ENCODE measurements around the gene HSPA12B.
A peak's percentile ranks its signal among the peaks of the same experiment; 100 is the strongest.

HSPA12B gene, protein sequence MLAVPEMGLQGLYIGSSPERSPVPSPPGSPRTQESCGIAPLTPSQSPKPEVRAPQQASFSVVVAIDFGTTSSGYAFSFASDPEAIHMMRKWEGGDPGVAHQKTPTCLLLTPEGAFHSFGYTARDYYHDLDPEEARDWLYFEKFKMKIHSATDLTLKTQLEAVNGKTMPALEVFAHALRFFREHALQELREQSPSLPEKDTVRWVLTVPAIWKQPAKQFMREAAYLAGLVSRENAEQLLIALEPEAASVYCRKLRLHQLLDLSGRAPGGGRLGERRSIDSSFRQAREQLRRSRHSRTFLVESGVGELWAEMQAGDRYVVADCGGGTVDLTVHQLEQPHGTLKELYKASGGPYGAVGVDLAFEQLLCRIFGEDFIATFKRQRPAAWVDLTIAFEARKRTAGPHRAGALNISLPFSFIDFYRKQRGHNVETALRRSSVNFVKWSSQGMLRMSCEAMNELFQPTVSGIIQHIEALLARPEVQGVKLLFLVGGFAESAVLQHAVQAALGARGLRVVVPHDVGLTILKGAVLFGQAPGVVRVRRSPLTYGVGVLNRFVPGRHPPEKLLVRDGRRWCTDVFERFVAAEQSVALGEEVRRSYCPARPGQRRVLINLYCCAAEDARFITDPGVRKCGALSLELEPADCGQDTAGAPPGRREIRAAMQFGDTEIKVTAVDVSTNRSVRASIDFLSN

DNA sequence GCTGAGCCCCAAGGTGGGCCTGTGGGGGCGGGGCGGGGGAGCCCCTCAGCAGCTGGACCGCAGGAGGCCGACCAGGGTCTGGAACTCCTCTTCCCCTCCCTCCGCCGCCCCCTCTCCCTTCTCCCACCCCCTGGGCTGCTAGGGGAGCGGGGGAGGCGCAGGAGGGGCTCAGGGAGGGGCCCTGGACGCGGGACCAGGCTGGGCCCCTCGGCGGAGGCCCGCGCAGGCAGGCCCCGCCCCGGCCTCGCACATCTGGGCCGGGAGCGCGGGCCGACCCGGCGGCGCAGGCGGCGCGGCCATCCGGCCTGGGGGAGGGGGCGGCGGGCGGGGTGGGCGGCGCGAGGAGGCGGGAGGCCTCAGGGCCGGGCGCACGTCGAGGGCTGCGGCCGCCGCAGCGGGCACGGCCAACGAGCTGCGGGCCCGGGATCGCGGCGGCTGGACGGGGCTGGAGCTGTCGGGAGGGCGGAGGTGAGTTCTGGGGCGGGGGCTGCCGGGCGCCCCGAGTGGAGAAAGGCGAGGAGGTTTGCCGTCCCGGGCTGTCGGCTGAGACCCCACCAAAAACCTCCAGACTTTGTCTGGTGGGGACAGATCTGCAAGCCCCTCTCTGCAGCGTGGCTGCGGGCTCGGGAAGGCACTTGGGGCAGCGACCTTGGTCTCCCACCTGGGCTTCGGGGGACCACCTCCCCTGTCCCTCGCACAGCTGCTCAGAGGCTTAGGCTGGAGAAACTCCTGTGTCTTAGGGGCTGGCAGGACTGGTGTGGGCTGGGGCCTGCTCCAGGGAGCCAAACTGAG, at the start of gene HSPA12B:
Gene HSPA12B (plus strand): TSS at position 359 of the 792 bp plus-strand sequence. CDS start 5,990 bp downstream, outside the sequence.
- Histone ChIP-seq H3K9ac (ENCODE audit: low read length) (no peak within 1 kb of the TSS), H3K4me1 (ENCODE audit: control insufficient read depth, low read depth, low read length) (peaks cover 5% of the 10 kb centered on the region), H3K4me3 (ENCODE audit: low read length) (peak within 1 kb of the TSS; percentile 42), H3K27me3 (ENCODE audit: control insufficient read depth, insufficient read depth, low read length) (peaks cover 29% of the 10 kb centered on the region), H3K27ac (ENCODE audit: low read length) (no peak within 1 kb of the TSS), H3K9me3 (ENCODE audit: control insufficient read depth, low read depth, low read length) (no peaks in the 10 kb centered on the region), H3K36me3 (ENCODE audit: control insufficient read depth, low read depth, low read length) (no peaks in the 10 kb centered on the region)

DNA sequence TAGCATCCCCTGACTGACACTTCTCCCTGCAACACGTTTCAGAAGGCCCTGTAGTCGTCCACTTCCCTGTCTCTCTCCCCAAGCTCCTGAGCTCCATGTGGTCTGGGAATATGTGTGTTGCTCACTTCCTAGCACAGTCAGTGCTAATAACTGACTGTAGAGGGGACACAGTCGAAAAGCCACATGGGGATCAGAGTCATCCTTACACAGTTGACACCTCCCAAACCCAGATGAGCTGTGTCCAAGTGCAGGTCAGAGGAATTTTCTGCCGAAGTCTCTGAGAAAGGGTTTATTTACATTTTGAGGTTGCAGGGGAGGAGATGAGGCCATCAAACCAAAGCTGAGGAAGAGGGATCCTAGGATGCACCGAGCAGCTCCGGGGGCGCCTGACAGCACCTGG, 47.1 kb upstream of the HSPA12B start:
- Histone ChIP-seq H3K27ac (ENCODE audit: low read length) (no peak overlapping the region), H3K9me3 (ENCODE audit: control insufficient read depth, low read depth, low read length) (no peaks in the 10 kb centered on the region), H3K27me3 (ENCODE audit: control insufficient read depth, insufficient read depth, low read length) (peaks cover 28% of the 10 kb centered on the region), H3K4me1 (ENCODE audit: control insufficient read depth, low read depth, low read length) (peaks cover 13% of the 10 kb centered on the region), H3K4me3 (ENCODE audit: low read length) (no peak overlapping the region), H3K9ac (ENCODE audit: low read length) (no peak overlapping the region), H3K36me3 (ENCODE audit: control insufficient read depth, low read depth, low read length) (no peaks in the 10 kb centered on the region)

DNA sequence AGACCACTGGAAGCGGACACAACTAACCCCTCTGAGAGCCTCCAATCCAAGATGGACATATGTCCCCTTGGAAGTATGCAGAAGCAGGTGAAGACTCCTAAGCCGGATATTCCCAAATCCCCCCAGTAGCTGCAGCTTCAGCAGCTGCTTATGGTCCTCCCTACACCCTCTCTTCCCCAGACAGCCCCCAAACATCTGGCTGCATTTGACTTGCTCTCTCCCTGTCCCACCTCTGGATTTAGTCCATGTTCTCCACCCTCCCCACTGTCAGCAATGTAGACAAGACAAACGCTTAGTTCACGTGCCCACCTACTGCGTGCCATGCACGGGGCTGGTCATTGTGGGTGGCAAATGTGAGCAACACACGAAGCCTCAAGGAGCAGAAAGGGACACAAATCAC, 46.1 kb upstream of the HSPA12B start:
- H3K36me3 ChIP-seq (ENCODE audit: control insufficient read depth, low read depth, low read length) = no peaks in the 10 kb centered on the region
- peaks cover 13% of the 10 kb centered on the region for H3K4me1 ChIP-seq (ENCODE audit: control insufficient read depth, low read depth, low read length)
- peaks cover 23% of the 10 kb centered on the region for H3K27me3 ChIP-seq (ENCODE audit: control insufficient read depth, insufficient read depth, low read length)
- no peak overlapping the region for H3K27ac ChIP-seq (ENCODE audit: low read length)
- H3K9ac ChIP-seq (ENCODE audit: low read length) = no peak overlapping the region
- H3K4me3 ChIP-seq (ENCODE audit: low read length) = no peak overlapping the region
- no peaks in the 10 kb centered on the region for H3K9me3 ChIP-seq (ENCODE audit: control insufficient read depth, low read depth, low read length)

DNA sequence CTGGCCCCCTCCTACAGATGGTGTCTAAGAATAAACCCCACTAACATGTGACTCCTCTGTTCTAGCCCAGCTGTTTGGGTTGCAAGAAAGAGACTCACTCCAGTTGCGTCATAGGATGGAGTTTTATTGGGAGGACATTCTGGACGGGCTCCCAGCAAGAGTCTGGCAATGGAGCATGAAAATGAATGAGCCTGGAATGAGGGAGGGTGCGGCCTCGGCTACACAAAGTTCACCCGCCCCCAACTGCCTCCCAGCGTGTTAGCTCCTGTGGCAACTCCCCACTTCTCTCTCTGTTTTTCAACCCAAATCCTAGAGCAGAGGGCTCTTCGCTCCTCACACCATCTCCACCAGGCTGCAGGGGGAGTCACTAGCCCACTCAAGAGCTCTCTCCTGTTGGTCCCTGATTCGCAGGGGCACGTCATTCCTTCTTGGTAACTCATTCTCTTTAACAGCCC, 45.6 kb upstream of the HSPA12B start:
- no peak overlapping the region for H3K4me3 ChIP-seq (ENCODE audit: low read length)
- H3K4me1 ChIP-seq (ENCODE audit: control insufficient read depth, low read depth, low read length) = peaks cover 13% of the 10 kb centered on the region
- H3K9ac ChIP-seq (ENCODE audit: low read length) = no peak overlapping the region
- no peaks in the 10 kb centered on the region for H3K36me3 ChIP-seq (ENCODE audit: control insufficient read depth, low read depth, low read length)
- H3K27me3 ChIP-seq (ENCODE audit: control insufficient read depth, insufficient read depth, low read length) = peaks cover 20% of the 10 kb centered on the region
- H3K9me3 ChIP-seq (ENCODE audit: control insufficient read depth, low read depth, low read length) = no peaks in the 10 kb centered on the region
- no peak overlapping the region for H3K27ac ChIP-seq (ENCODE audit: low read length)

DNA sequence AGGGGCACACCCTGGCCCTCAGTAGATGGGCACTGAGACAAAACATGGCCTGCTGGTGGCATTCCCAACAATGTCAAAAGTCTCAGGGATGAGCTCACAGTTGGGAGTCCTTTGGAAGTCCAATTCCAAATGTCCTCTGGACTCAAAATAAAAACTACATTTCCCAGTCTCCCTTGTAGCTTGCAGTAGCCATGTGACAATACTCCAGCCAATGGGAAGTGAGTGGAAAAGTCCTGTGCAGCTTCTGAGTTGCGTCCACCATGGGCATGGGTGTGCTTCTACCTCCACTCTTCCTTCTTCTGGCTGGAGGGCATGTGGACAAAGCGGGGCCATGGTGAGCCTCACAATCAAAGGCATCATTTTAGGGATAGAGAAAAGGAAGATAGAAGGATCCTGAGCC, 44.8 kb upstream of the HSPA12B start:
- H3K9ac ChIP-seq (ENCODE audit: low read length) = no peak overlapping the region
- peaks cover 13% of the 10 kb centered on the region for H3K4me1 ChIP-seq (ENCODE audit: control insufficient read depth, low read depth, low read length)
- H3K4me3 ChIP-seq (ENCODE audit: low read length) = no peak overlapping the region
- peaks cover 14% of the 10 kb centered on the region for H3K27me3 ChIP-seq (ENCODE audit: control insufficient read depth, insufficient read depth, low read length)
- no peaks in the 10 kb centered on the region for H3K9me3 ChIP-seq (ENCODE audit: control insufficient read depth, low read depth, low read length)
- H3K27ac ChIP-seq (ENCODE audit: low read length) = no peak overlapping the region
- H3K36me3 ChIP-seq (ENCODE audit: control insufficient read depth, low read depth, low read length) = no peaks in the 10 kb centered on the region

DNA sequence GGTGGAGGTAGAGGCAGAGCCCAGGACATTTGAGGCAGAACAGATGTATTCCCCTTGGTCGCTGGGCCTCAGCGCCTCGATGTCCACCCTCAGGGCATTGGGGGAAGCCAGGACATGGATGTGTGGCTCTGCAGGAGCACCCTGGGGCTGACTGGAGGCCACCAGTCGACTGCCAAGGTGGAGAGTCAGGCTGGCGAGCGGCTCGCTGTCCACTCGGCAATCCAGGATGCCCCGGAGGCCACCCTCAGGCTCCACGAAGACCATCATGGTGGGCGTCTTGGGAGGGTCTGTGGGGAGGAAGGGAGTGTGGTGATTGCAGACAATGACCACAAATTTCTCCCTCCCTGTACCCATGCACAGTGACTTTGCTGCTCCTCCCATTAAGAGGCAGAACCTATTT, 42.5 kb upstream of the HSPA12B start:
- no peak overlapping the region for H3K9ac ChIP-seq (ENCODE audit: low read length)
- H3K9me3 ChIP-seq (ENCODE audit: control insufficient read depth, low read depth, low read length) = no peaks in the 10 kb centered on the region
- H3K4me3 ChIP-seq (ENCODE audit: low read length) = no peak overlapping the region
- no peak overlapping the region for H3K27ac ChIP-seq (ENCODE audit: low read length)
- no peaks in the 10 kb centered on the region for H3K36me3 ChIP-seq (ENCODE audit: control insufficient read depth, low read depth, low read length)
- peaks cover 5% of the 10 kb centered on the region for H3K27me3 ChIP-seq (ENCODE audit: control insufficient read depth, insufficient read depth, low read length)
- peaks cover 5% of the 10 kb centered on the region for H3K4me1 ChIP-seq (ENCODE audit: control insufficient read depth, low read depth, low read length)

DNA sequence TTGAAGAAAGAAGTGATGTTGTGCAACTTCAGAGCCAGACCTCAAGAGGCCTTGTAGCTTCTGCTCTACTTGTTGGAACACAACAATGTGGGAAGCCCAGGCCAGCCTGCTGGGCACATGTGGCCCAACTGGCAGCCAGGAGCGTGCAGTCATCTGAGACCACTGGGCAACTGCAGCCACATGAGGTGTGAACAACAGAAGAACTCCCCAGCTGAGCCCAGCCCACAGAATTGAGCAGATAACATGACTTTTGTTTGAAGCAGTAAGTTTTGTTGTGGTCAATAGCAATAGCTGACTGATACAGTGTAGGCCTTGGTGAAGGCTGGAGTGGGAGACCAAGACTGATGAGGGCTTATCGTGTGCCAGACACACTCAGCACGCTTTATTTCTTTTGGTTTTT, 42.1 kb upstream of the HSPA12B start:
- Histone ChIP-seq H3K9ac (ENCODE audit: low read length) (no peak overlapping the region), H3K9me3 (ENCODE audit: control insufficient read depth, low read depth, low read length) (no peaks in the 10 kb centered on the region), H3K4me1 (ENCODE audit: control insufficient read depth, low read depth, low read length) (peaks cover under 1% of the 10 kb centered on the region), H3K27ac (ENCODE audit: low read length) (no peak overlapping the region), H3K36me3 (ENCODE audit: control insufficient read depth, low read depth, low read length) (no peaks in the 10 kb centered on the region), H3K27me3 (ENCODE audit: control insufficient read depth, insufficient read depth, low read length) (peaks cover under 1% of the 10 kb centered on the region), H3K4me3 (ENCODE audit: low read length) (no peak overlapping the region)

DNA sequence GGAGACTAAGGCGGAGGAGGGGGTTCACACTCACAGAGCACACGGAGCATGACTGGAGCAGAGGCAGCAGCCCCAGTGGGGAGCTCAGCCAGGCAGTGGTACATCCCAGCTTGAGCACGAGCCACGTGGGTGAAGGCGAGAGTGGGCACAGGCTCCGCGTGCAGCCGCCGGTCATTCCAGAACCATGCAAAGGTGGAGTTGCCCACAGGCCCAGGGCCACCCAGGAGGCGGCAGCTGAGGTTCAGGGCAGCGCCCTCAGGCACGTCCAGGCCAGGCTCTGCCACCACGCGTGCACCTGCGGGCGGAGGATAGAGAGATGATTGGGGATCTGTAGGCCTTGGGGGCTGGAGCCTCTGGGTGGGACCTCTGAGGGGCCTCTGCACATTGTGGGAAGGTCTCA, 41.2 kb upstream of the HSPA12B start:
- Histone ChIP-seq H3K36me3 (ENCODE audit: control insufficient read depth, low read depth, low read length) (no peaks in the 10 kb centered on the region), H3K9me3 (ENCODE audit: control insufficient read depth, low read depth, low read length) (no peaks in the 10 kb centered on the region), H3K4me1 (ENCODE audit: control insufficient read depth, low read depth, low read length) (no peaks in the 10 kb centered on the region), H3K27ac (ENCODE audit: low read length) (no peak overlapping the region), H3K4me3 (ENCODE audit: low read length) (no peak overlapping the region), H3K9ac (ENCODE audit: low read length) (no peak overlapping the region), H3K27me3 (ENCODE audit: control insufficient read depth, insufficient read depth, low read length) (no peaks in the 10 kb centered on the region)

DNA sequence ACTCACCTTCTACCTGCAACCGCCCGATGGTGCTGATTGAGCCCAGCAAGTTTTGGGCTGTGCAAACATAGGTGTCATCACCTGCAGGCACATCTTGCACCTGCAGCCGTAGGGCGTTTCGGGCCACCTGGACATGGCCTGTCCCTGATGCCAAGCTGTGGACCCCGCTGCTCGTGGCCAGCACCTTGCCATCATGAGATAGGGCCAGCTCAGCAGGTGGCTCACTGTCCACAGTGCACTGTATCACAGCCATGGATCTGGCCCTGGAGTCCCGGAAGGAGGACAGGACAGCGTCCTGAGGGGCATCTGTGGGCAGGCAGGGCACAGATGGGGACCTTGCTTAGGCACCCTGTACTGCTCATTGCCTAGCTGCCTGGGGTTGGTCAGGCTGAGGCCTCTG, 40.6 kb upstream of the HSPA12B start:
- no peak overlapping the region for H3K27ac ChIP-seq (ENCODE audit: low read length)
- no peak overlapping the region for H3K4me3 ChIP-seq (ENCODE audit: low read length)
- no peaks in the 10 kb centered on the region for H3K4me1 ChIP-seq (ENCODE audit: control insufficient read depth, low read depth, low read length)
- H3K9me3 ChIP-seq (ENCODE audit: control insufficient read depth, low read depth, low read length) = no peaks in the 10 kb centered on the region
- H3K36me3 ChIP-seq (ENCODE audit: control insufficient read depth, low read depth, low read length) = no peaks in the 10 kb centered on the region
- H3K27me3 ChIP-seq (ENCODE audit: control insufficient read depth, insufficient read depth, low read length) = no peaks in the 10 kb centered on the region
- H3K9ac ChIP-seq (ENCODE audit: low read length) = no peak overlapping the region

DNA sequence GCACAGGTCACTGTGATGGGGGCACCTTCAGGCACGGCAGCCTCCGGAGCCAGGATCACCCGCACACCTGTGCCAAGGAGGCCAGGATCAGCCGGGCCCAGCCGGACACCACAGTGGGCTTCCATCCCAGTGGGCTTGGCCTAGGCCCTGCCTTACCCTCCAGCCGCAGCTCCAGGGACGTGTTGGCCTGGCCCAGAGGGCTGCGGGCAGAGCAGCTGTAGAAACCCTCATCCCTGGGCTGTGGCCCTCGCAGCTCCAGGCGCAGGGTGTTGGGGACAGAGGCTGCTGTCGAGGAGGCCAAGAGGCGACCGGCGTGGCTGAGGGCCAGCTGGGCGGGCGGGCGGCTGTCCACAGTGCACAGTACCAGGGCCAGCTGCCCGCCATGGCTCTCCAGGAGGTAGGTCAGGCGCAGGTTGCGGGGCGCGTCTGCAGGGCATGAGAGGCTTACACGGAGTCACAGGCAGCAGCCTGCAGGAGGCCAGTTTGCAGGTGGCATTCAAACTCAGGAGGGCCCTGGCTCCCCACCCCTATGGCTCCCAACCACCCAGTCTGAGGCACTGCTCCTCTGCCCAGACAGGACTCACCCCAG, 39.7 kb upstream of the HSPA12B start:
- H3K36me3 ChIP-seq (ENCODE audit: control insufficient read depth, low read depth, low read length) = no peaks in the 10 kb centered on the region
- H3K4me1 ChIP-seq (ENCODE audit: control insufficient read depth, low read depth, low read length) = no peaks in the 10 kb centered on the region
- H3K27me3 ChIP-seq (ENCODE audit: control insufficient read depth, insufficient read depth, low read length) = no peaks in the 10 kb centered on the region
- H3K4me3 ChIP-seq (ENCODE audit: low read length) = no peak overlapping the region
- no peak overlapping the region for H3K9ac ChIP-seq (ENCODE audit: low read length)
- H3K9me3 ChIP-seq (ENCODE audit: control insufficient read depth, low read depth, low read length) = no peaks in the 10 kb centered on the region
- H3K27ac ChIP-seq (ENCODE audit: low read length) = no peak overlapping the region

DNA sequence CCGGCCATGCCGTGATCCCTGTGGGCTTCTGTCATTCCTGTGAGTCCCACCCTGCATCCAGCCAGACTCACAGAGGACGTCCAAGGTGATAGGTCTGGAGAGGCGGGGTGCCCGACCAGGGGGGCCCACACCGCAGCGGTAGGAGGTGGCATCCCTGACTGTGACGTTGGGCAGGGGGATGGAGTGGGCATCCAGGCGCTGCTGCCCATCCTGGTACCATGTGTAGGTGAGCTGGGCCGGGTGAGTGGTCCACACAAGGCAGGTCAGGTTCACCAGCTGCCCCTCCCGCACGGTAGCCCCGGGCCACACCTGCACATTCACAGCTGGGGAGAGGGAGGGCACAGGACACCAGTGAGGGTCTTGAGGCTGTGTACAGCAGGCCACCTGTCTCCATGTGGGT, 39.1 kb upstream of the HSPA12B start:
- Histone ChIP-seq H3K9ac (ENCODE audit: low read length) (no peak overlapping the region), H3K4me3 (ENCODE audit: low read length) (no peak overlapping the region), H3K27me3 (ENCODE audit: control insufficient read depth, insufficient read depth, low read length) (no peaks in the 10 kb centered on the region)

More for the DNA sequence above, 39.1 kb upstream of the HSPA12B start:
- Histone ChIP-seq H3K36me3 (ENCODE audit: control insufficient read depth, low read depth, low read length) (no peaks in the 10 kb centered on the region), H3K27ac (ENCODE audit: low read length) (no peak overlapping the region), H3K9me3 (ENCODE audit: control insufficient read depth, low read depth, low read length) (no peaks in the 10 kb centered on the region), H3K4me1 (ENCODE audit: control insufficient read depth, low read depth, low read length) (no peaks in the 10 kb centered on the region)
